ENCODE data around the gene LGALS3BP. TPM values are rescaled to one million over a fixed set of nuclear protein-coding genes. Genes with fewer than 3 reads are reported as not detected.
"Not testable (repeated sequence)": the region's sequence is repeated elsewhere in the genome, so short reads cannot be mapped to it uniquely, and the experiment has no call there.

The LGALS3BP gene
- total RNA-seq, 1 donor from 2014 or later = 73.3 TPM

- no peak for DNase-seq
- H3K4me1 Mint-ChIP-seq = no peaks in the 10 kb centered on the region
- no peak overlapping the region for H3K27ac Mint-ChIP-seq
- peaks cover 11% of the 10 kb centered on the region for H3K9me3 Mint-ChIP-seq
- no peak overlapping the region for H3K4me3 Mint-ChIP-seq
- no peaks in the 10 kb centered on the region for H3K36me3 Mint-ChIP-seq (ENCODE audit: low read depth)
- intact Hi-C loops (cut with micrococcal nuclease) = no loop called here
- peaks cover 3% of the 10 kb centered on the region for H3K27me3 Mint-ChIP-seq
These were observed 33.1 kb downstream of the LGALS3BP start for GRCh38 chr17:78946631-78947030.

DNA sequence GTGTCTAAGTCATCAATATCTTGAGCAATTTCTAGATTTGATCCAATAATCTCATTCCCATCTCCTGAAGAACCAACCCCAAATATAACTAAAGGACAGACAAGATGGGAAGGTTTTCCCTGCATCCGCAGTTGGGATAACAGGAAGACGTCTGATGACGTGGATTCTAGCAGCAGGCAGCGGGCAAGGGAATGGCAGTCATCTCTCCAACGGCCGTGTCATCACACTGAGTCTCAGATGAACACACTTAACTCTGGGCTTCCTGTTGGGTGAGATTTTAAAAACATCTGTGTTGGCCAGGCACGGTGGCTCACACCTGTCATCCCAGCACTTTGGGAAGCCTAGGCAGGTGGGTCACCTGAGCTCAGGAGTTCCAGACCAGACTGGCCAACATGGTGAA lies 33.6 kb downstream of the LGALS3BP start:
- no peak for DNase-seq
- Mint-ChIP-seq H3K4me1 (no peaks in the 10 kb centered on the region), H3K4me3 (no peak overlapping the region), H3K36me3 (ENCODE audit: low read depth) (no peaks in the 10 kb centered on the region), H3K27ac (no peak overlapping the region), H3K9me3 (peaks cover 11% of the 10 kb centered on the region), H3K27me3 (peaks cover 3% of the 10 kb centered on the region)
- intact Hi-C loops (cut with micrococcal nuclease) = no loop called here

GRCh38 chr17:78945455-78945854 lies 34.3 kb downstream of the LGALS3BP start:
- H3K27ac Mint-ChIP-seq; intact Hi-C loops (cut with micrococcal nuclease); H3K27me3 Mint-ChIP-seq; H3K36me3 Mint-ChIP-seq (ENCODE audit: low read depth); H3K4me3 Mint-ChIP-seq; H3K4me1 Mint-ChIP-seq; DNase-seq; H3K9me3 Mint-ChIP-seq: not testable (repeated sequence)

DNA sequence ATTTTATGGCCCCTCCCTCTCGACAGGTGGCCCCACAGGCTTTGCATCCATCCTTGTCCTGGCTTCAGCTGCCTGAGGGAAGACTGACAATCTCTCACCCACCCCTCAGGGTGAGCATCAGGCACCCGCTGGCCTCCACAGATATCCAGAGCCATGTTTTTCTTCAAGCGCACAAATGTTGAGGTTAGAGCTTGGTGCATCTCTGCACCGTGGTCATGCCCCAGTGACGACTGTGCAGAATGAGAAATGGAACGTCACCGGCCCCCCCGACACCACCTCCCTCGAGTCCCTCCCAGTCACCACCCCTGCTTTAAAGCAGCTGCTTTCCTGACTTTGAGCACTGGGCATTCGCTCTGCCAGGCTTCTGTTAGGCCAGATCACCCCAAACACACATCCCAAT lies 34.8 kb downstream of the LGALS3BP start:
- H3K27ac Mint-ChIP-seq = no peak overlapping the region
- H3K4me1 Mint-ChIP-seq = no peaks in the 10 kb centered on the region
- no peak for DNase-seq
- H3K36me3 Mint-ChIP-seq (ENCODE audit: low read depth) = no peaks in the 10 kb centered on the region
- H3K4me3 Mint-ChIP-seq = no peak overlapping the region
- peaks cover under 1% of the 10 kb centered on the region for H3K9me3 Mint-ChIP-seq
- peaks cover 3% of the 10 kb centered on the region for H3K27me3 Mint-ChIP-seq
- intact Hi-C loops (cut with micrococcal nuclease) = no loop called here

GRCh38 chr17:78944026-78944425 lies 35.7 kb downstream of the LGALS3BP start:
- Mint-ChIP-seq H3K36me3 (ENCODE audit: low read depth) (no peaks in the 10 kb centered on the region), H3K27me3 (peaks cover 3% of the 10 kb centered on the region), H3K4me3 (no peak overlapping the region), H3K9me3 (no peaks in the 10 kb centered on the region), H3K4me1 (no peaks in the 10 kb centered on the region), H3K27ac (no peak overlapping the region)
- intact Hi-C loops (cut with micrococcal nuclease) = no loop called here
- DNase-seq = no peak

- intact Hi-C loops (cut with micrococcal nuclease) = no loop called here
- no peak for DNase-seq
- H3K9me3 Mint-ChIP-seq = no peaks in the 10 kb centered on the region
- H3K4me1 Mint-ChIP-seq = no peaks in the 10 kb centered on the region
- no peaks in the 10 kb centered on the region for H3K36me3 Mint-ChIP-seq (ENCODE audit: low read depth)
- no peak overlapping the region for H3K4me3 Mint-ChIP-seq
- no peak overlapping the region for H3K27ac Mint-ChIP-seq
- peaks cover 3% of the 10 kb centered on the region for H3K27me3 Mint-ChIP-seq
These were observed 39.0 kb downstream of the LGALS3BP start for GRCh38 chr17:78940708-78941107.

GRCh38 chr17:78940258-78940657 lies 39.5 kb downstream of the LGALS3BP start:
- Mint-ChIP-seq H3K36me3 (ENCODE audit: low read depth) (no peaks in the 10 kb centered on the region), H3K9me3 (no peaks in the 10 kb centered on the region), H3K4me1 (no peaks in the 10 kb centered on the region), H3K27me3 (peaks cover 3% of the 10 kb centered on the region), H3K4me3 (no peak overlapping the region), H3K27ac (no peak overlapping the region)
- no peak for DNase-seq
- intact Hi-C loops (cut with micrococcal nuclease) = no loop called here

DNA sequence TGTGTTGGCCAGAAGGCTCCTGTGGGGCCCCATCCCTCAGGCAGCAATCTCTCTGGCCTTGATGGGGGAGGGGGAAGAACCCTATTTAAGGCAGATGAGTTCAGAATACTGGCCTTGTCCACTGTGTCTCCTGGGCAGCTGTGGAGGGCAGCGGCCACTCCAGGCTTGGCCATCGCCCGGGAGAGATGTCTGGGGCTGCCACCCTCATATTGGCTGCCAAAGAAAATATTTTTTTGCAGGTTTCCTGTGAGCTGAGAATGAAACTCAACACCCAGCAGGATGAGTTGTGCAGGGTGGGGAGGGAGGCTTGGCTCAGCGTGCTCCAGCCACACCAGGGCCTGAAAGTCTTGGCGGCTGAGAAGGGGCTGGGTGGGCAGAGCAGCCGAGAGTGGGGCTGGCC lies 40.1 kb downstream of the LGALS3BP start:
- Mint-ChIP-seq H3K9me3 (no peaks in the 10 kb centered on the region), H3K27ac (no peak overlapping the region), H3K27me3 (peaks cover 3% of the 10 kb centered on the region), H3K4me1 (no peaks in the 10 kb centered on the region), H3K4me3 (no peak overlapping the region), H3K36me3 (ENCODE audit: low read depth) (no peaks in the 10 kb centered on the region)
- intact Hi-C loops (cut with micrococcal nuclease) = no loop called here
- no peak for DNase-seq

DNA sequence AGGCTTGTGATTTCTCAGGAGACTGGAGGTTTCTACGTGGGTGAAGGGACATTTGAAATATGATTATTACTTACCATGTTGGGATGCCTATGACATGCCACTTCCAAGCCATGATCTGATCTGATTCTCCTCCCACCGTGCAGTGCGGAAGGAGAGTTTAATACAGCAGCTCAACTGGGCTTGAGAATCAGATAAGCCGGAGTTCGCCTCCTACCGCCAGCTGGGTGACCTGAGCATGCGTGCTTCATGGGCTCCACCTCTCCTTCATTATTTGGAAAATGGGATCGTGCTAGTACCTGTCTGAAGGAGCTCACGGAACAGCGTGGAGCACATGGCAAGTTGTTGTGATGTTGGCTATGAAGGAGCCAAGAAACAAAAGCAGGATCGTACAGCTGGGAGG lies 42.2 kb downstream of the LGALS3BP start:
- Mint-ChIP-seq H3K36me3 (ENCODE audit: low read depth) (no peaks in the 10 kb centered on the region), H3K27me3 (peaks cover 3% of the 10 kb centered on the region), H3K27ac (no peak overlapping the region), H3K9me3 (no peaks in the 10 kb centered on the region), H3K4me1 (peaks cover 7% of the 10 kb centered on the region), H3K4me3 (no peak overlapping the region)
- DNase-seq = no peak
- intact Hi-C loops (cut with micrococcal nuclease) = no loop called here

DNA sequence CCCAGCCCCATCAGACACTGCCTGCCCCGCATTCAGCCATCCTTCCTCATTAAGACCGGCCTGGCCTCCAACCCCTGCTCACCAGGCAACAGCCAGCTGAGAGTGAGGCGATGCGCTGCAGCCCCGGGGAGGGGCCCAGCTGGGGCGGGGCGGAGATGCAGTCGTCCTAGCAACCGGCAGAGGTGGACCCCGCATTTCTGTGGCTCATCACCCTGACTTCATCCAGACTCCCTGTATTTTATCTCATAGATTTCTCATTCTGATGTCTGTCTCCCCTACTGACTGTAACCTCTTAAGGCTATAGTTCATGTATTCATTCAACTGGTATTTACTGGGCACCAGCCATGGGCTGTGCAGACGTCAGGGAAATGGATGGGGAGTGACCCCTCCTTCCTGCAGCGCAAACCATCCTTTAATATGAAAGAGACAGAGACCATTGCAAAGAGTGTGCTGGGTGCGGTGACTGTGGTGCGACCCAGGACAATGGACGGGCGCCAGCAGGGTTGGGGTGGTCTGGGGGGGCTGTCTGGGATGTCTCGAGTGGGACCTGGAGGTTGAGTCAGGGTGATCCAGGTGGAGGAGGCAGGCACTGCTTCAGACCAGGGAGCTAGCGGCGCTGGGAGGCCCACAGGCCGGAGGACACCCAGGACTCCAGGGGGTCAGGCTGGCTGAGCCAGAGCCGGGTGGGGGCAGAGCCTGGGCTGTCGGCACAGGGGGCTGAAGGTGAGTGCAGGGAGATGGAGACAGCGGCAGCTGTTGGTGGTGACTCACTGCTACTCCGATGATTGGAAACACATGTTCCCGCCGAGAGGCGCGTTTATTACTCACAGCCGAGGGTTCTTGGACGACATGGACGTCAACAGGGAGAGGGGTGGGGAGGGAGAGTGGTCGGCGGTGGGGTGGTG lies 44.1 kb downstream of the LGALS3BP start:
- Mint-ChIP-seq H3K27ac (no peak overlapping the region), H3K36me3 (ENCODE audit: low read depth) (no peaks in the 10 kb centered on the region), H3K9me3 (no peaks in the 10 kb centered on the region), H3K4me3 (no peak overlapping the region), H3K4me1 (peaks cover 7% of the 10 kb centered on the region), H3K27me3 (peaks cover 3% of the 10 kb centered on the region)
- DNase-seq = no peak
- intact Hi-C loops (cut with micrococcal nuclease) = no loop called here

DNA sequence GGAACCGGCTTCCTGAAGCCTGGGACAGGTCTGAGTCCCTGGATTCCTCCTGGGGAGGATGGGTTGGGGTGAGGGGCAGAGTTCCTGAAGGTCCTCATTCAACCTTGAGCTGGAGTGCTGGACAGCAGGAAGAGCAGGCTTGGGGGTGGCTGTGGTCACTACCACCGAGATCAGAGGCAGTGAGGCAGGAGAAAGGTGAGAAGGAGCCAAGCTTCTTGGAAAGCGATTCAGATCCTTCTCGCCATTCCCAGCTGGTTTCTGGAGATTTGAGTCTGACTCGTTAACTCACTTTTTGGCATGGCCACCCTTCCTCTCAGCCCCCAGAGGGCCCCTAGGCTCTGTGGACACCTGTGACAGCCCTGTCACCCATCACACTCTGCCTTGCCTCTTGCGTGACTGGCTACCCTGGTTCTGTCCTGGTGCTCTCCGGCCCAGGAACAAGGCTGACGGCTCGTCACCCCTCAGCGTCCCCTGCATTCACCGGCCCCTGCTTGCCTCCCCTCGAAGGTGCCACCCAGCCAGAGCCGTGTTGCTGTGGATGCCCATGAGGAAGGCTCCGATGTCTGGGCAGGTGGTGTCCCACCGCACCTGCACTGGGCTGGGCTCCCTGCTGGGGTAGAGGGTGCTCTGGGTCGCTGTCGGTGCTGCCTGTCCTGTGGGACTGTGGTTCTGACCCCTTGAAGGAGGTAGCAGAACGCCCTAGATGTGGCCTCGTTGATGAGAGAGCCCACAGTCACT lies 44.9 kb downstream of the LGALS3BP start:
- Mint-ChIP-seq H3K27ac (no peak overlapping the region), H3K4me3 (no peak overlapping the region), H3K4me1 (peaks cover 7% of the 10 kb centered on the region), H3K27me3 (peaks cover 3% of the 10 kb centered on the region), H3K36me3 (ENCODE audit: low read depth) (no peaks in the 10 kb centered on the region), H3K9me3 (no peaks in the 10 kb centered on the region)
- intact Hi-C loops (cut with micrococcal nuclease) = no loop called here
- DNase-seq = no peak

DNA sequence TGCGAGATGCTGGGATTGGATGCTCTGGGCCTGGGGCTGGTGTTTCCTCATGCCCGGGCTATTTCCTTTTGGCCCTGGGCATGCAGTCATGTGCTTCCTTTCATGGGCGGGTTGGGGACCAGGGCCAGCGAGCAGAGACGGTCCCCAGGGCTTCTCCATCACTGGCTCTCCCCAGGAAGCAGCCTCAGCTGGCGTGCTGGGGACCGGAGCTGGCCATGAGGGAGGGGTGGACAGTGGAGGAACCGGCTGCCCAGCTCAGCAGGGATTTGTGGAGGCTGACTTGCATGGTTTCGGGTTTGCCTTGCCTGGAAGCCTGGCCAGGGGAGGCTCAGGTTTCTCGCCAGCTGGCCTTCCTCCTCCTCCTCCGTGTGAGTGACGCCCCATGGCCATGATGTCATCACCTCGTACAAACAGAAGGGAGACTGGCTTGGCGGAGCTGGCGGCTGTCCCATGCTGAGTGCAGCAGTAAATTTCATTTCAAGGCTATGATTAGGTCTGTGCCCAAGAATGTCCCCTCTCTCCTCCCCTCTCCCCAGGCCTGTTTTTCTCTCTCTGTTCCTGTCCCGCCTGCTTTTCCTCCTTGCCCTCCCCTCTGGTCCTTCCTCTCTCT lies 45.7 kb downstream of the LGALS3BP start:
- peaks cover 4% of the 10 kb centered on the region for H3K27me3 Mint-ChIP-seq
- peaks cover 7% of the 10 kb centered on the region for H3K4me1 Mint-ChIP-seq
- peak overlapping the region; percentile 53 for H3K27ac Mint-ChIP-seq
- H3K9me3 Mint-ChIP-seq = no peaks in the 10 kb centered on the region
- H3K36me3 Mint-ChIP-seq (ENCODE audit: low read depth) = no peaks in the 10 kb centered on the region
- no peak overlapping the region for H3K4me3 Mint-ChIP-seq
- DNase-seq = no peak
- intact Hi-C loops (cut with micrococcal nuclease) = no loop called here

- H3K4me1 Mint-ChIP-seq = peaks cover 7% of the 10 kb centered on the region
- peak; percentile 80 for DNase-seq
- H3K4me3 Mint-ChIP-seq = peak overlapping the region; percentile 22
- peaks cover 7% of the 10 kb centered on the region for H3K27me3 Mint-ChIP-seq
- intact Hi-C loops (cut with micrococcal nuclease) = no loop called here
- peak overlapping the region; percentile 64 for H3K27ac Mint-ChIP-seq
- no peaks in the 10 kb centered on the region for H3K9me3 Mint-ChIP-seq
- no peaks in the 10 kb centered on the region for H3K36me3 Mint-ChIP-seq (ENCODE audit: low read depth)
These were observed 46.4 kb downstream of the LGALS3BP start for GRCh38 chr17:78933025-78933958.
